K562 (cell line): Measurements from ENCODE around the gene UTS2R. TPM values are rescaled to one million over a fixed set of nuclear protein-coding genes. Genes with fewer than 3 reads are reported as not detected.
A peak's percentile ranks its signal among the peaks of the same experiment; 100 is the strongest.

Source experiments
- ATF1 ChIP-seq, 2 experiments: fragments of 450-650 bp in 1 of 2; IDR thresholded peaks; 2 replicates each; pipeline ENCODE4 v1.6.1; 2016; ENCODE audit warnings: missing compliant biosample characterization in 1 of 2, missing genetic modification characterization in 1 of 2
- CBFA2T3 ChIP-seq: fragments of 450-650 bp; IDR thresholded peaks from 2 replicates; pipeline ENCODE4 v1.6.1; 2017
- ESRRB ChIP-seq: fragments of 250-450 bp; sonication (Bioruptor Pico); IDR thresholded peaks from 2 replicates; pipeline ENCODE4 v1.5.0; 2020; ENCODE audit warnings: mild to moderate bottlenecking, moderate library complexity, borderline replicate concordance
- FOXP1 ChIP-seq: sonication (generic); formaldehyde crosslinking; IDR thresholded peaks from 2 replicates; pipeline ENCODE4 v1.8.0; 2022; ENCODE audit warnings: mild to moderate bottlenecking, missing genetic modification reagents
- HNRNPUL1 ChIP-seq: fragments of 200-400 bp; formaldehyde crosslinking; IDR thresholded peaks from 2 replicates; pipeline ENCODE4 v1.6.1; 2017; ENCODE audit warnings: low read length
- MCM7 ChIP-seq, 2 experiments: fragments of 450-650 bp; IDR thresholded peaks; 2 replicates each; pipeline ENCODE4 v1.6.1; 2016 to 2018
- MNT ChIP-seq, 2 experiments: fragments of 450-650 bp; conservative IDR thresholded peaks; 2 replicates each; pipeline ENCODE4 v1.6.1; 2017; ENCODE audit warnings: mild to moderate bottlenecking in 2 of 2, moderate library complexity in 2 of 2
- NFE2L1 ChIP-seq: fragments of 450-650 bp; IDR thresholded peaks from 2 replicates; pipeline ENCODE4 v1.6.1; 2016; ENCODE audit warnings: missing genetic modification characterization, low read depth, mild to moderate bottlenecking, missing compliant biosample characterization, moderate library complexity, borderline replicate concordance
- NONO ChIP-seq, 2 experiments: fragments of 200-400 bp in 1 of 2; fragments of 450-650 bp in 1 of 2; formaldehyde crosslinking in 1 of 2; IDR thresholded peaks; 2 replicates each; pipeline ENCODE4 v1.6.1; 2017; ENCODE audit warnings: low read depth in 2 of 2, mild to moderate bottlenecking in 2 of 2, moderate library complexity in 2 of 2, low read length in 1 of 2
- PHF21A ChIP-seq: fragments of 450-650 bp; IDR thresholded peaks from 2 replicates; pipeline ENCODE4 v1.6.1; 2017; ENCODE audit warnings: low read depth, borderline replicate concordance
- YY1 ChIP-seq, 3 experiments: IDR thresholded peaks; 2 replicates each; pipeline ENCODE4 v1.6.1; 2011; ENCODE audit warnings: low read length in 2 of 3, mild to moderate bottlenecking in 2 of 3, moderate library complexity in 2 of 3, borderline replicate concordance in 1 of 3, control low read depth in 1 of 3, low read depth in 1 of 3; ENCODE audit not compliant: insufficient read depth in 3 of 3, insufficient replicate concordance in 2 of 3, control insufficient read depth in 1 of 3, insufficient read length in 1 of 3; ENCODE audit errors: extremely low read depth in 1 of 3
- ZBTB40 ChIP-seq, 2 experiments: fragments of 450-650 bp in 1 of 2; sonication (generic) in 1 of 2; formaldehyde crosslinking in 1 of 2; IDR thresholded peaks; 2 replicates each; pipeline versions ENCODE4 v1.7.1 to v1.9.0; 2016 to 2022; ENCODE audit warnings: inconsistent platforms in 1 of 2, mild to moderate bottlenecking in 1 of 2, missing genetic modification reagents in 1 of 2
- ZBTB7A ChIP-seq: IDR thresholded peaks from 2 replicates; pipeline ENCODE4 v1.6.1; 2011; ENCODE audit warnings: low read depth, mild to moderate bottlenecking, low read length, moderate library complexity, borderline replicate concordance; ENCODE audit not compliant: control insufficient read depth
- ZNF408 ChIP-seq: fragments of 250-450 bp; sonication (Bioruptor Pico); IDR thresholded peaks from 2 replicates; pipeline ENCODE4 v1.4.0; 2020; ENCODE audit warnings: low read depth, mild to moderate bottlenecking, moderate library complexity
- ZNF507 ChIP-seq: conservative IDR thresholded peaks from 2 replicates; pipeline ENCODE4 v1.6.1; 2017; ENCODE audit warnings: missing genetic modification characterization, missing compliant biosample characterization
- polyA plus RNA-seq, 8 experiments: library from polyadenylated mRNA; depleted of rRNA in 4 of 8; stranded (reverse) in 5 of 8; unstranded in 3 of 8; fragments of >200 nt; fragmentation: Nextera tagmentation in 2 of 8; fragmentation: Illumina TruSeq in 1 of 8; extraction: Ambion mirVana in 2 of 8; extraction: Trizol in 1 of 8; gene quantifications; 2 replicates each; pipeline versions ENCODE4 v1.2.1 to v1.2.3, GENCODE V29; 2011 to 2014; ENCODE audit warnings: inconsistent platforms in 1 of 8, missing spikeins in 1 of 8
- total RNA-seq, 7 experiments: library from RNA; depleted of rRNA in 6 of 7; stranded (reverse); fragments of >200 nt in 6 of 7; fragmentation: Illumina TruSeq in 2 of 7; extraction: Trizol in 2 of 7; gene quantifications; 2 replicates each; pipeline versions ENCODE4 v1.2.1 to v1.2.3, GENCODE V29; 2011 to 2021; ENCODE audit warnings: low replicate concordance in 1 of 7

Gene UTS2R
- total and polyA plus RNA-seq, 9 of the 15 experiments (the other 6 are each of a cell fraction or from before 2014, with no cell fraction given), result 0.22 TPM; not detected in 8

DNA sequence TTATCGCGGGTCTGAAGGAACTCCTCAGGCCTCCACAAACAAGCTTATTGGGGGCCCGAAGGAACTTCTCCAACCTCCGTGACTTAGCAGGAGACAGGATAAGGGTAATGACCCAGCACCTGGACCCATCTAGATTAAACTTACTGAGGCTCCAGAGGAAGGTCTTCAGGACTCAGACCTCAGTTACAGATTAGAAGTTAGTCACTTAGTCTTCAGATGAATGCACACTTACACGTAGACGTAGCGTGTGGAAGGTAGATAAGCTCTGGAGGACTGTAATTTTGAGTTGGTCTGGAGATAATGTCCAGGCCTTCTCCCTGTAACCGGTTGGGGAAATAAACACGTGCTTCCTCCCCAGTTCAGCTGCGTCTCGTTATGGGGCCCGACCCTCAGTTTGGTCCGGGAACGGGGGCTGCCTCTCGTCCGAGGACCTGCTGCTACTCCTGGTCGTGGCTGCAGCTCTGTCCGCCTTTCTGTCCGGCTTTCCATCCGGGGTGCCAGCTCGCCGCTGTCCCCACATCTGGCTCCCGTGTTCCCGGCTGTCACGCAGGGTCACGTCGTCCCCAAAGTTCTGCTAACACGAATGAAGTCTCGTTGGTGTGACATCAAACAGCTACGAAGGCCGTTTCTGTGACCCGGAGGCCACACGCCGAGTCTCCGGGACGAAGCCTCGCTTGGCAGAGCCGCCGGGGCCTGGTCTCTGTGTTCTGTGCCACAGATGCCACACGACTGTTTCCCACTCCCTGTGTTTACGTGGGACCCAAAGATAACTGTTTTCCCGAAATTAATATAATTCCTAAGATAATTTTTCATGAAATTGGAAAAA lies 26.2 kb upstream of the UTS2R start (continued):
- no peak for TF ChIP-seq HNRNPUL1
- TF ChIP-seq ZBTB7A, result peak; percentile 39
- TF ChIP-seq MCM7 (IDR thresholded peaks at IDR 0.05), result no peak
- TF ChIP-seq NFE2L1 (tag), result 0 out of 2 replicates have a peak, but pooled peaks have one; percentile 13
- TF ChIP-seq CBFA2T3, result peak; percentile 99
- TF ChIP-seq YY1 (IDR thresholded peaks at IDR 0.05; ENCODE audit: borderline replicate concordance in 1 of 3, control insufficient read depth in 1 of 3, extremely low read depth in 1 of 3, insufficient read depth in 3 of 3, insufficient read length in 1 of 3, insufficient replicate concordance in 2 of 3, low read depth in 1 of 3, low read length in 2 of 3), result no peak
- TF ChIP-seq ZBTB40 (IDR thresholded peaks at IDR 0.05), result peak; percentile 56; the same call in 1 of the 2 replicates
- no peak for TF ChIP-seq ZBTB40 (CRISPR knock-in tag; IDR thresholded peaks at IDR 0.05)
- TF ChIP-seq PHF21A, result no peak
- no peak for TF ChIP-seq ZNF408 (CRISPR knock-in tag)
- no peak for TF ChIP-seq FOXP1 (CRISPR knock-in tag)
- TF ChIP-seq ESRRB (CRISPR knock-in tag), result no peak
- peak in 1 of 2 experiments; percentile 75; a peak in 2 of 4 replicates for TF ChIP-seq NONO (IDR thresholded peaks at IDR 0.05; ENCODE audit: low read depth in 2 of 2, low read length in 1 of 2)
- peak; percentile 82 to 89 for TF ChIP-seq MNT (conservative IDR thresholded peaks at IDR 0.05)
- no peak for TF ChIP-seq ZNF507 (tag)
- no peak for TF ChIP-seq ATF1 (CRISPR knock-in tag; IDR thresholded peaks at IDR 0.05)
- TF ChIP-seq ATF1 (tag; IDR thresholded peaks at IDR 0.05), result peak; percentile 91
